Astrocyte (in vitro differentiated cells and primary cell): ENCODE results near the gene IBSP. TPM values are rescaled to one million over a fixed set of nuclear protein-coding genes. Genes with fewer than 3 reads are reported as not detected.

Source experiments
- DNase-seq: peaks from one replicate; pipeline ENCODE4 v3.0.0-alpha.2; 2010; ENCODE audit warnings: low read depth
- FAIRE-seq: peaks from 2 replicates; lab custom pipeline; 2011; peaks lifted over from hg19 to GRCh38; lab: Jason Lieb, UNC
- H2AFZ ChIP-seq: 2 replicates; pipeline ENCODE4 v1.6.0; 2012; ENCODE audit warnings: low read depth, low read length, inconsistent platforms
- H3K27ac ChIP-seq: 2 replicates; pipeline ENCODE4 v1.5.1; 2011; ENCODE audit warnings: low read depth, low read length, inconsistent platforms
- H3K27me3 ChIP-seq: 2 replicates; pipeline ENCODE4 v1.6.0; 2011; ENCODE audit warnings: low read length, inconsistent platforms; ENCODE audit not compliant: insufficient read depth
- H3K36me3 ChIP-seq: 2 replicates; pipeline ENCODE4 v1.5.1; 2011; ENCODE audit warnings: low read length, inconsistent platforms; ENCODE audit not compliant: insufficient read depth
- H3K4me1 ChIP-seq: 2 replicates; pipeline ENCODE4 v1.5.1; 2011; ENCODE audit warnings: low read length, inconsistent platforms; ENCODE audit not compliant: insufficient read depth
- H3K4me2 ChIP-seq: 2 replicates; pipeline ENCODE4 v1.6.0; 2012; ENCODE audit warnings: low read length, inconsistent platforms
- H3K4me3 ChIP-seq: 2 replicates; pipeline ENCODE4 v1.5.1; 2011; ENCODE audit warnings: low read depth, mild to moderate bottlenecking, low read length, inconsistent platforms; ENCODE audit not compliant: insufficient read depth
- H3K79me2 ChIP-seq: 2 replicates; pipeline ENCODE4 v1.6.0; 2012; ENCODE audit warnings: mild to moderate bottlenecking, low read length, inconsistent platforms; ENCODE audit not compliant: insufficient read depth
- H3K9ac ChIP-seq: 2 replicates; pipeline ENCODE4 v1.6.0; 2012; ENCODE audit warnings: mild to moderate bottlenecking, low read length, inconsistent platforms
- H3K9me3 ChIP-seq: 2 replicates; pipeline ENCODE4 v1.5.1; 2012; ENCODE audit warnings: low read depth, mild to moderate bottlenecking, low read length, inconsistent platforms; ENCODE audit not compliant: insufficient read depth
- H4K20me1 ChIP-seq: 2 replicates; pipeline ENCODE4 v1.6.0; 2012; ENCODE audit warnings: low read length, inconsistent platforms; ENCODE audit not compliant: insufficient read depth
- H3K27ac Mint-ChIP-seq: one replicate; pipeline ENCODE4 v1.8.0; 2021; ENCODE audit warnings: mild to moderate bottlenecking, mixed read lengths; ENCODE audit not compliant: unreplicated experiment
- H3K27me3 Mint-ChIP-seq: one replicate; pipeline ENCODE4 v1.8.0; 2021; ENCODE audit warnings: low read depth, mixed read lengths; ENCODE audit not compliant: unreplicated experiment
- H3K36me3 Mint-ChIP-seq: one replicate; pipeline ENCODE4 v1.8.0; 2021; ENCODE audit warnings: low read depth, mixed read lengths; ENCODE audit not compliant: unreplicated experiment
- H3K4me1 Mint-ChIP-seq: one replicate; pipeline ENCODE4 v1.8.0; 2021; ENCODE audit warnings: low read depth, mixed read lengths; ENCODE audit not compliant: unreplicated experiment
- H3K4me3 Mint-ChIP-seq: one replicate; pipeline ENCODE4 v1.8.0; 2021; ENCODE audit warnings: mild to moderate bottlenecking, moderate library complexity, mixed read lengths; ENCODE audit not compliant: unreplicated experiment
- H3K9me3 Mint-ChIP-seq: one replicate; pipeline ENCODE4 v1.8.0; 2021; ENCODE audit warnings: mild to moderate bottlenecking, mixed read lengths; ENCODE audit not compliant: unreplicated experiment
- EZH2 ChIP-seq: IDR thresholded peaks from 2 replicates; pipeline ENCODE4 v1.6.1; 2012; ENCODE audit warnings: mild to moderate bottlenecking, low read length, inconsistent platforms; ENCODE audit not compliant: insufficient read depth
- total RNA-seq: library from RNA; stranded (reverse); gene quantifications from 2 replicates; pipeline ENCODE4 v1.2.1, GENCODE V29; 2021
- TF ChIP-seq, protein P1 (sequence below): IDR thresholded peaks from 2 replicates; pipeline ENCODE4 v1.5.1; 2011; ENCODE audit warnings: low read depth, mild to moderate bottlenecking, inconsistent platforms, low read length, moderate library complexity; ENCODE audit not compliant: insufficient read depth

Gene IBSP
- total RNA-seq, 1 donor from 2014 or later = not detected

DNA sequence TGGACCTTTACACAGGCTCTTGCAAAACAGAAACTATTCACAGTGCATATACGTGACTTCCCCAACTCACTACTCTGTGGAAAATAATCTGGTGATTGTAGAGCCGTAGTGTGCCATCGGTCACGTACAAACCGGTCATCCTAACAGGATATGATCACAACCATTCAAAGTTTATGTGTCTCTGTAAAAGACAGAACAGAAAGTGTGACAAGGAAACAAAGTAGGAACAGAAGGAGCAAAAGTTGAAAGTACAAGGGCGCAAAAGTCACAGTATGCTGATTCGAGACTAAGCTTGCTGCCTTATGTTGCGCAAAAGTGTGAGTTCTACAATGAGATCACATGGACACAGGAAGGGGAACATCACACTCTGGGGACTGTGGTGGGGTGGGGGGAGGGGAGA, 52.0 kb downstream of the IBSP start:
- no peak overlapping the region for H2AFZ ChIP-seq
- H3K4me1 ChIP-seq = peaks cover 3% of the 10 kb centered on the region
- DNase-seq (no peak), FAIRE-seq (no peak)
- no peaks in the 10 kb centered on the region for H4K20me1 ChIP-seq
- no peak overlapping the region for H3K4me2 ChIP-seq
- Mint-ChIP-seq H3K27me3 (no peaks in the 10 kb centered on the region), H3K36me3 (no peaks in the 10 kb centered on the region), H3K4me1 (peaks cover 8% of the 10 kb centered on the region), H3K4me3 (no peak overlapping the region), H3K27ac (no peak overlapping the region), H3K9me3 (no peaks in the 10 kb centered on the region)
- no peaks in the 10 kb centered on the region for H3K27me3 ChIP-seq
- no peak overlapping the region for H3K4me3 ChIP-seq
- H3K36me3 ChIP-seq = no peaks in the 10 kb centered on the region
- TF ChIP-seq EZH2 = no peak
- TF ChIP-seq, protein P1, sequence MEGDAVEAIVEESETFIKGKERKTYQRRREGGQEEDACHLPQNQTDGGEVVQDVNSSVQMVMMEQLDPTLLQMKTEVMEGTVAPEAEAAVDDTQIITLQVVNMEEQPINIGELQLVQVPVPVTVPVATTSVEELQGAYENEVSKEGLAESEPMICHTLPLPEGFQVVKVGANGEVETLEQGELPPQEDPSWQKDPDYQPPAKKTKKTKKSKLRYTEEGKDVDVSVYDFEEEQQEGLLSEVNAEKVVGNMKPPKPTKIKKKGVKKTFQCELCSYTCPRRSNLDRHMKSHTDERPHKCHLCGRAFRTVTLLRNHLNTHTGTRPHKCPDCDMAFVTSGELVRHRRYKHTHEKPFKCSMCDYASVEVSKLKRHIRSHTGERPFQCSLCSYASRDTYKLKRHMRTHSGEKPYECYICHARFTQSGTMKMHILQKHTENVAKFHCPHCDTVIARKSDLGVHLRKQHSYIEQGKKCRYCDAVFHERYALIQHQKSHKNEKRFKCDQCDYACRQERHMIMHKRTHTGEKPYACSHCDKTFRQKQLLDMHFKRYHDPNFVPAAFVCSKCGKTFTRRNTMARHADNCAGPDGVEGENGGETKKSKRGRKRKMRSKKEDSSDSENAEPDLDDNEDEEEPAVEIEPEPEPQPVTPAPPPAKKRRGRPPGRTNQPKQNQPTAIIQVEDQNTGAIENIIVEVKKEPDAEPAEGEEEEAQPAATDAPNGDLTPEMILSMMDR = no peak
- H3K9me3 ChIP-seq = no peaks in the 10 kb centered on the region
- no peak overlapping the region for H3K27ac ChIP-seq
- H3K79me2 ChIP-seq = no peaks in the 10 kb centered on the region
- no peak overlapping the region for H3K9ac ChIP-seq

DNA sequence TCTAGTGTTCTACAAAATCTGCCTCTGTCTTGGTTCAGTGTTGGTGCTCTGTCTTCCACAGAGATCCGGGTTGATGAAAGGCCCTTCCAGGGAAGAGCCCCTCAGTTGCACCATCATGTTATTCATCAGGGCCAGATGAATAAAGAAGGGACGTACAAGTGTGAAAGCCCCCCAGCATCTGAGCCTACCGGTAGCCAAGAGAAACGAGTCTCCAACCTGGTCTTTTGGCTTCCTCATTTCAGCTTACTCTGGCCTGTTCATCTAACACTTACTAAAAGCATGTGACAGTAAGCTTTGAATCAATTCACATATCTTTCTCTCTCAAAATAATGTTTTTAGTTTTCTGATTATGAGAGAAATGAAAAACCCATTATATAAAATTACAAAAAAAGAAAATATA, 52.6 kb downstream of the IBSP start:
- Mint-ChIP-seq H3K4me1 (peaks cover 14% of the 10 kb centered on the region), H3K9me3 (no peaks in the 10 kb centered on the region), H3K4me3 (no peak overlapping the region), H3K27me3 (no peaks in the 10 kb centered on the region), H3K27ac (no peak overlapping the region), H3K36me3 (no peaks in the 10 kb centered on the region)
- no peak overlapping the region for H3K27ac ChIP-seq
- TF ChIP-seq EZH2 = no peak
- TF ChIP-seq, protein P1 = no peak
- peaks cover 3% of the 10 kb centered on the region for H3K4me1 ChIP-seq
- H3K4me3 ChIP-seq = no peak overlapping the region
- no peaks in the 10 kb centered on the region for H3K79me2 ChIP-seq
- no peak for DNase-seq
- no peak overlapping the region for H3K4me2 ChIP-seq
- no peaks in the 10 kb centered on the region for H3K27me3 ChIP-seq
- no peak overlapping the region for H3K9ac ChIP-seq
- H4K20me1 ChIP-seq = no peaks in the 10 kb centered on the region
- no peak overlapping the region for H2AFZ ChIP-seq
- FAIRE-seq = no peak
- H3K36me3 ChIP-seq = no peaks in the 10 kb centered on the region
- no peaks in the 10 kb centered on the region for H3K9me3 ChIP-seq

DNA sequence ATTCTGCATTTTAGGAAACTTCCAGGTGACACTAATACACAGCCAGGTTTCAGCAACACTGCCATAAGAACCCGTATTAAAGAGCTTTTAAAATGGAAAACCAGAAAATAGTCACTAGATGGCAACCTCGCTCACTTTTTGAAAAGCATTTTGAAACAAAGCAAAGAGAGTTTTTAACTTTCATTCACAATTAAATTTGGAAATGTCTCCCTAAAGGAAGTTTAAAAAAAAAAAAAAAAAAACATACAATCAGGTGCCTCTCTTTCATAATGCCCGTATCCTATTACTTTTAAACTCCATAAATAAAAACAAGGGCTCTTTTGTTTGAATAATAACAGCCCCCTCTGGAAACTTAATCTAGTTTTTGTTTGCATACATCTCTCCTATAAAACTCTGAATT, 53.8 kb downstream of the IBSP start:
- peak; percentile 90 for FAIRE-seq

More for the DNA sequence above, 53.8 kb downstream of the IBSP start:
- H3K79me2 ChIP-seq = no peaks in the 10 kb centered on the region
- H4K20me1 ChIP-seq = no peaks in the 10 kb centered on the region
- H3K9ac ChIP-seq = no peak overlapping the region
- no peak overlapping the region for H3K4me3 Mint-ChIP-seq
- H3K27ac ChIP-seq = no peak overlapping the region
- no peaks in the 10 kb centered on the region for H3K9me3 ChIP-seq
- TF ChIP-seq EZH2 = no peak
- TF ChIP-seq, protein P1 = peak; percentile 39
- H2AFZ ChIP-seq = no peak overlapping the region
- no peaks in the 10 kb centered on the region for H3K36me3 ChIP-seq
- H3K4me1 ChIP-seq = peaks cover 3% of the 10 kb centered on the region
- peaks cover 18% of the 10 kb centered on the region for H3K4me1 Mint-ChIP-seq
- H3K4me2 ChIP-seq = no peak overlapping the region
- H3K27ac Mint-ChIP-seq = no peak overlapping the region
- DNase-seq = peak; percentile 23
- H3K27me3 ChIP-seq = no peaks in the 10 kb centered on the region
- H3K4me3 ChIP-seq = no peak overlapping the region
- no peaks in the 10 kb centered on the region for H3K9me3 Mint-ChIP-seq
- H3K27me3 Mint-ChIP-seq = no peaks in the 10 kb centered on the region
- H3K36me3 Mint-ChIP-seq = no peaks in the 10 kb centered on the region
